ENCODE data around the gene KRT17.
"Not testable (repeated sequence)": the region's sequence is repeated elsewhere in the genome, so short reads cannot be mapped to it uniquely, and the experiment has no call there.

- TF ChIP-seq, protein P1, sequence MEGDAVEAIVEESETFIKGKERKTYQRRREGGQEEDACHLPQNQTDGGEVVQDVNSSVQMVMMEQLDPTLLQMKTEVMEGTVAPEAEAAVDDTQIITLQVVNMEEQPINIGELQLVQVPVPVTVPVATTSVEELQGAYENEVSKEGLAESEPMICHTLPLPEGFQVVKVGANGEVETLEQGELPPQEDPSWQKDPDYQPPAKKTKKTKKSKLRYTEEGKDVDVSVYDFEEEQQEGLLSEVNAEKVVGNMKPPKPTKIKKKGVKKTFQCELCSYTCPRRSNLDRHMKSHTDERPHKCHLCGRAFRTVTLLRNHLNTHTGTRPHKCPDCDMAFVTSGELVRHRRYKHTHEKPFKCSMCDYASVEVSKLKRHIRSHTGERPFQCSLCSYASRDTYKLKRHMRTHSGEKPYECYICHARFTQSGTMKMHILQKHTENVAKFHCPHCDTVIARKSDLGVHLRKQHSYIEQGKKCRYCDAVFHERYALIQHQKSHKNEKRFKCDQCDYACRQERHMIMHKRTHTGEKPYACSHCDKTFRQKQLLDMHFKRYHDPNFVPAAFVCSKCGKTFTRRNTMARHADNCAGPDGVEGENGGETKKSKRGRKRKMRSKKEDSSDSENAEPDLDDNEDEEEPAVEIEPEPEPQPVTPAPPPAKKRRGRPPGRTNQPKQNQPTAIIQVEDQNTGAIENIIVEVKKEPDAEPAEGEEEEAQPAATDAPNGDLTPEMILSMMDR (conservative IDR thresholded peaks at IDR 0.05 in 1 of 2, IDR thresholded peaks at IDR 0.05 in 1 of 2; ENCODE audit: low read depth in 1 of 2, low read length in 2 of 2), result not testable (repeated sequence)
- TF ChIP-seq EZH2 (IDR thresholded peaks at IDR 0.05; ENCODE audit: low read length, missing control alignments), result not testable (repeated sequence)
Observed at GRCh38 chr17:41626914-41627295, 2.5 kb upstream of the KRT17 start.
